Measurements from ENCODE around the gene FLYWCH1.

DNA sequence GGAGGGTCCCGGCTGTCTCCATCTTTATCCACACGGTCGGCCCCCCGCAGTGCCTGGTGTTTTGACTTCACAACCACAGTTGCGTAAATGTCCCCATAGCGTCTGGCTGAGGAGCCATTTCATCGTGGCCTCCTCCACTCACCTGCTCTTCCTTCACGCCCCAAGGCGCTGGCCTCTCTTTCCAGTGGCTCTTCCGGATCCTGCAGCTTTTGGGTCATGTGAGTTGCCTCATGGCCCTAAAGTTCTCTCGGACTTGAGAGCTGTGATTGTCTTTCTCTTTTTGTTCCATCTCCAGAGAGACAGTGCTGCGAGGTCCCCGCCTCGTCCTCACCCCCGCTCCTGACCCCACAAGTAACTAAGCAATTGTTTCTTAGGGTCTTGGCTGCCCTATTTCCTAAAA lies 22.7 kb downstream of the FLYWCH1 start:
- TF ChIP-seq, protein P1, sequence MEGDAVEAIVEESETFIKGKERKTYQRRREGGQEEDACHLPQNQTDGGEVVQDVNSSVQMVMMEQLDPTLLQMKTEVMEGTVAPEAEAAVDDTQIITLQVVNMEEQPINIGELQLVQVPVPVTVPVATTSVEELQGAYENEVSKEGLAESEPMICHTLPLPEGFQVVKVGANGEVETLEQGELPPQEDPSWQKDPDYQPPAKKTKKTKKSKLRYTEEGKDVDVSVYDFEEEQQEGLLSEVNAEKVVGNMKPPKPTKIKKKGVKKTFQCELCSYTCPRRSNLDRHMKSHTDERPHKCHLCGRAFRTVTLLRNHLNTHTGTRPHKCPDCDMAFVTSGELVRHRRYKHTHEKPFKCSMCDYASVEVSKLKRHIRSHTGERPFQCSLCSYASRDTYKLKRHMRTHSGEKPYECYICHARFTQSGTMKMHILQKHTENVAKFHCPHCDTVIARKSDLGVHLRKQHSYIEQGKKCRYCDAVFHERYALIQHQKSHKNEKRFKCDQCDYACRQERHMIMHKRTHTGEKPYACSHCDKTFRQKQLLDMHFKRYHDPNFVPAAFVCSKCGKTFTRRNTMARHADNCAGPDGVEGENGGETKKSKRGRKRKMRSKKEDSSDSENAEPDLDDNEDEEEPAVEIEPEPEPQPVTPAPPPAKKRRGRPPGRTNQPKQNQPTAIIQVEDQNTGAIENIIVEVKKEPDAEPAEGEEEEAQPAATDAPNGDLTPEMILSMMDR (conservative IDR thresholded peaks at IDR 0.05 in 1 of 2, IDR thresholded peaks at IDR 0.05 in 1 of 2; ENCODE audit: low read depth in 1 of 2, low read length in 2 of 2), result no peak
- no peak for TF ChIP-seq EZH2 (IDR thresholded peaks at IDR 0.05; ENCODE audit: low read length, missing control alignments)

Data from fibroblast of lung (primary cell).